Measurements from ENCODE around the gene GJD3. TPM values are rescaled to one million over a fixed set of nuclear protein-coding genes. Genes with fewer than 3 reads are reported as not detected.

The GJD3 gene
- total RNA-seq, 2 experiments from 2014 or later, result not detected

- no peak for DNase-seq (ENCODE audit: low spot score)
- intact Hi-C loops (cut with micrococcal nuclease; ENCODE audit: unreplicated experiment), result no loop called here
- no peaks in the 10 kb centered on the region for H4K20me1 ChIP-seq (ENCODE audit: insufficient read depth, low read length)
- H3K9me2 ChIP-seq (ENCODE audit: insufficient read depth, low read length), result no peaks in the 10 kb centered on the region
- CTCF ChIA-PET (ENCODE audit: unreplicated experiment), result no interaction called here
- no peak overlapping the region for H2AFZ ChIP-seq (ENCODE audit: low read length)
- no peak overlapping the region for H3K4me3 ChIP-seq (ENCODE audit: low read depth, low read length, poor library complexity, severe bottlenecking)
- H3K9me3 ChIP-seq (ENCODE audit: low read length), result no peaks in the 10 kb centered on the region
- no peak for TF ChIP-seq CTCF (conservative IDR thresholded peaks at IDR 0.05; ENCODE audit: low read length)
- no peak overlapping the region for H3K4me2 ChIP-seq (ENCODE audit: low read length)
- no TSS peak for BruUV-seq (replicated peaks)
- no peak overlapping the region for H3K27ac ChIP-seq (ENCODE audit: low read depth, low read length, poor library complexity, severe bottlenecking)
- POLR2A ChIA-PET, result no interaction called here
- peaks cover 20% of the 10 kb centered on the region for H3K4me1 ChIP-seq (ENCODE audit: insufficient read depth, low read length, poor library complexity, severe bottlenecking)
- H3K79me2 ChIP-seq (ENCODE audit: insufficient read depth, low read depth, low read length), result no peaks in the 10 kb centered on the region
- no peaks in the 10 kb centered on the region for H3K36me3 ChIP-seq (ENCODE audit: insufficient read depth, low read length)
Observed at GRCh38 chr17:40348562-40349476, 15.7 kb downstream of the GJD3 start.

- no peaks in the 10 kb centered on the region for H3K9me2 ChIP-seq (ENCODE audit: insufficient read depth, low read length)
- no peaks in the 10 kb centered on the region for H3K9me3 ChIP-seq (ENCODE audit: low read length)
- intact Hi-C loops (cut with micrococcal nuclease; ENCODE audit: unreplicated experiment), result no loop called here
- DNase-seq (ENCODE audit: low spot score), result no peak
- H4K20me1 ChIP-seq (ENCODE audit: insufficient read depth, low read length), result no peaks in the 10 kb centered on the region
- H3K4me2 ChIP-seq (ENCODE audit: low read length), result peak overlapping the region; percentile 60
- peaks cover 27% of the 10 kb centered on the region for H3K4me1 ChIP-seq (ENCODE audit: insufficient read depth, low read length, poor library complexity, severe bottlenecking)
- POLR2A ChIA-PET, result no interaction called here
- CTCF ChIA-PET (ENCODE audit: unreplicated experiment), result no interaction called here
- H3K4me3 ChIP-seq (ENCODE audit: low read depth, low read length, poor library complexity, severe bottlenecking), result no peak overlapping the region
- H3K27ac ChIP-seq (ENCODE audit: low read depth, low read length, poor library complexity, severe bottlenecking), result peak overlapping the region; percentile 26
- no peaks in the 10 kb centered on the region for H3K36me3 ChIP-seq (ENCODE audit: insufficient read depth, low read length)
- H3K79me2 ChIP-seq (ENCODE audit: insufficient read depth, low read depth, low read length), result no peaks in the 10 kb centered on the region
- H2AFZ ChIP-seq (ENCODE audit: low read length), result no peak overlapping the region
- BruUV-seq (replicated peaks), result no TSS peak
- TF ChIP-seq CTCF (conservative IDR thresholded peaks at IDR 0.05; ENCODE audit: low read length) (no peak), EZH2phosphoT487 (IDR thresholded peaks at IDR 0.05; ENCODE audit: borderline replicate concordance, low read depth, low read length) (no peak)
Observed at GRCh38 chr17:40348136-40348504, 16.4 kb downstream of the GJD3 start.

Data from OCI-LY7 (cell line).